ENCODE data around the gene BAHD1. TPM values are rescaled to one million over a fixed set of nuclear protein-coding genes. Genes with fewer than 3 reads are reported as not detected.

Gene BAHD1
- total RNA-seq, result 9.3 TPM

DNA sequence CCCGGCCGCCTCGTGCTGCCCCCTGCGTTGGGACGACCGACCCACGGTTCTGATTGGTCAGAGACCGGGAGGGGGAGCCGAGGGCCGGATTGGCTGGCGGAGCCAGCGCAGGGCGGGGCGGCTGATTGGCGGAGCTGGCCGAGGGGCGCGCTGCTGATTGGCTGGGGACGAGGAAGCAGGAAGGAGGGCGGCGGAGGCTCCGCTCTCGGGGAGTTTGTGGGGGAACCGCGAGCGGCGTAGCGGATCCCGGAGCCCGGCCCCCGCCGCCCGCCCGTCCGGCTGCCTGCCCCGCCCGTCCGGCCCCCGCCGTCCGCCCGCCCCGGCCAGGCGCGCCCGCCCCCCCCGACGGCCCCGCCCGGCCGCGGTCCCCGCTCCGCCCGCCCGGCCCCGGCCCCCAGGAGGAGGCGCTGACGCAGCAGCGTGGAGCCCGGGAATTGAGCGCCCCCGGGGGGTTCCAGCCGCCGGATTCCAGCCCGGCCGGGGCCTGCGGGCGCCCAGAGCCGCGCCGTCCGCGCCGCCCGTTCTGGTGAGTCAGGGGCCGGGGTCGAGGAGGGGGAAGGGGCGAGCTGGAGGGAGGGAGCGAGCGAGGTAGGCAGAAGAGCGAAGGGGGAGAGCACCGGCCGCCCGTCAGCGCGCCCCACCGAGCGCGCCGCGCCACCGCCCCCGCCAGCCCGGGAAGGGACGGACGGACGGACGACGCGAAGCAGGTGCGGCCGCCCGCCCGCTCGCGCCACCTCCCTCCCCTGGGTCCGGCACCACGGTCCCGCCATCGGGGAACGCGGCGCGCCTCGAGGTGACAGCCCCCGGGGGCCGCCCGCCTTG, at the start of gene BAHD1:
Gene BAHD1, plus strand, starts transcription at position 211 of the 822 bp plus-strand sequence. CDS start 17,512 bp downstream, outside the sequence.
- peak; percentile 92 for DNase-seq

DNA sequence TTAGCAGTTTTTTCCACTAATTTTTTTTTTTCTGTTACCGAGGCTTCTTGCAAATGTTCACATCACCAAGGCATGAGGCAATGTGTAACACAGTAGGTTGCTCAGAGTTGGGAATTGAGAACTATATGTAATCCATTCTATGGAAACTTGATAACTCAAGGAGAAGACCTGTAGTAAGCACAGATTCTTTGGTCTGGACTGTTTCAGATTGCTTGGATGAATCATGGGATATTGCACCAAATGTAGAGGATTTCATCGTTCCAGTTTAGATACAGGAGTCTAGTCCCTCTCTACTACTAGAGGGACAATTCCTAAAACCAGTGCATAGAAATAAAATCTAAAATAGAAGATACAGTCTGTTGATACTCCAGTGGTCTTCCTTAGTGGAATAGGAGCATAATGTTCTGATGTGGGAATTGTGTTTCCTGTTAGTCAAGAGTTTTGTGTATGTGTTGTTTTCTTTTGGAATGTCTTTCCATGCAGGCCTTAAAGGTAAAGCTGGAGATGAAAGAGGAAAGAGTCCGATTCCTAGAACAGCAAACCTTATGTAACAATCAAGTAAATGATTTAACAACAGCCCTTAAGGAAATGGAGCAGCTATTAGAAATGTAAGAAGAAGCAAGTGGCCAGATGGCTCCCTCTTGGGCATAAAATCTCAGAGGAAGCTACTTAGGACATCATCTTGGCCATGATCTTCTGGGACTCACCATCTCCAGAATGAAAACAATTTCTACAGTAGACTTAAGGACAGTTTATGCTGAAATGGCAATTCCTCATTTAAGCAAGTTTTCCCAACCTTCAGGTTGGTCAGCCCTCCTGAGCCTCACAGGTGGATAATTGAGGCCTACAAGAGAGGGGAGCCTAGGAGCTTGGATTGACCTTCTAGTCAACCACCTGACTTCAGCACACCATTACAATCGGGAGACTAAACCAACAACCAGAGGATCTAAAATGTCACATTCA, 47.5 kb upstream of the BAHD1 start:
- no peak for DNase-seq

DNA sequence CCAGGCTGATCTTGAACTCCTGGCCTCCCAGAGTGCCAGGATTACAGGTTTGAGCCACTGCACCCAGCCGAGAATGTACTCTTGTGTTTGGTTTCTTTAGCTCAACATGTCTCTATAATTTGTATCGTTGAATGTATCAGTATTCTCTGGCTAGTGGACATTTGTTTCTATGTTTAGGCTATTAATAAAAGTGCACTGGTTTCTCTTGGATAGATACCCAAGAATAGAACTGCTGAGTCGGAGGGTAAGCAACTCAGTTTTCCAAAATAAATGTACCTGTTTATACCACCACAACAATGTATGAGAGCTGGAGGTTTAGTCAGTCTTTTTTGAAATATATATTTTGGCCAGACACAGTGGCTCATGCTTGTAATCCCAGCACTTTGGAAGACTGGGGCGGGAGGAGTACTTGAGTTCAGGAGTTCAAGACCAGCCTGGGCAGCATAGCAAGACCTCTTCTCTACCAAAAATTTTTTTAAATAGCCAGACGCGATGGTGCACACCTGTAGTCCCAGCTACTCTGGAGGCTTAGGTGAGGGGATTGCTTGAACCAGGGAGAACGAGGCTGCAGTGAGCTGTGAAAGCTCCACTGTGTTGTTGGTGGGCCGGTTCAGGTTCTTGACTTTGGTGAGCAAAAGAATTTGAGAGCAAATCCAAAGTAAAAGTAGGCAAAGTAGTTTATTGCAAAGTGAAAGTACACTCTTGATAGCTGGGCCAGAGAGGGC, 42.9 kb upstream of the BAHD1 start:
- no peak for DNase-seq

DNA sequence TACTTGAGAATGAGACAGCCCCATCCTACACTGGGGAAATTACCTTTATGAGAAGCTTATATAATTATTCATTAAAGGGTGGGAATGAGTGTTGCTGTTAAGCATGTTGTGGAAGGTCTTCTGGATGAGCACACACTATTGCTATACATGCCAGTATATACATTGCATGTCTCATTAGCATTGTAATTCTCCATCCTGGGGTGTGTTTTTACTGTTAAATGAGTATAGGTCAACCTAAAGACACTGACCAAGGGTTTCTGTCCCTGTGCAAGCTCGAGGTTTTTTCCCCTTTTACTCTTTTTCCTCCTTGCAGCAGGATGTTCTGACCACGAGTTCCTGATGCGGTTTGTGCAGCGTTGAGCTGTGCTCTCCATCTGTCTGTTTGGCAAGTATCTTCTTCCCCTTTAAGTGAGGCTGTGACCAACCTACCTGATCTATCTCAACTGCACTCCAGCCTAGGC, 42.3 kb upstream of the BAHD1 start:
- no peak for DNase-seq

DNA sequence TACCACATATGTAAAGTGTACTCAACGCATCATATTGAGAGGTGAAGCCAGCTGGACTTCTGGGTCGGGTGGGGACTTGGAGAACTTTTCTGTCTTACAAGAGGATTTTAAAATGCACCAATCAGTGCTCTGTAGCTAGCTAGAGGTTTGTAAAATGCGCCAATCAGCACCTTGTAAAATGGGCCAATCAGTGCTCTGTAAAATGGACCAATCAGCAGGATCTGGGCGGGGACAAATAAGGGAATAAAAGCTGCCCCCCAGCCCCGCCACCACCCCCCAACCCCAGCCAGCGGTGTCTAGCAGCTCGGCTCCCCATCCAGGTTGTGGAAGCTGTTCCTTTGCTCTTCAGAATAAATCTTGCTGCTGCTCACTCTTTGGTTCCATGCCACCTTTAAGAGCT, 41.4 kb upstream of the BAHD1 start:
- no peak for DNase-seq

DNA sequence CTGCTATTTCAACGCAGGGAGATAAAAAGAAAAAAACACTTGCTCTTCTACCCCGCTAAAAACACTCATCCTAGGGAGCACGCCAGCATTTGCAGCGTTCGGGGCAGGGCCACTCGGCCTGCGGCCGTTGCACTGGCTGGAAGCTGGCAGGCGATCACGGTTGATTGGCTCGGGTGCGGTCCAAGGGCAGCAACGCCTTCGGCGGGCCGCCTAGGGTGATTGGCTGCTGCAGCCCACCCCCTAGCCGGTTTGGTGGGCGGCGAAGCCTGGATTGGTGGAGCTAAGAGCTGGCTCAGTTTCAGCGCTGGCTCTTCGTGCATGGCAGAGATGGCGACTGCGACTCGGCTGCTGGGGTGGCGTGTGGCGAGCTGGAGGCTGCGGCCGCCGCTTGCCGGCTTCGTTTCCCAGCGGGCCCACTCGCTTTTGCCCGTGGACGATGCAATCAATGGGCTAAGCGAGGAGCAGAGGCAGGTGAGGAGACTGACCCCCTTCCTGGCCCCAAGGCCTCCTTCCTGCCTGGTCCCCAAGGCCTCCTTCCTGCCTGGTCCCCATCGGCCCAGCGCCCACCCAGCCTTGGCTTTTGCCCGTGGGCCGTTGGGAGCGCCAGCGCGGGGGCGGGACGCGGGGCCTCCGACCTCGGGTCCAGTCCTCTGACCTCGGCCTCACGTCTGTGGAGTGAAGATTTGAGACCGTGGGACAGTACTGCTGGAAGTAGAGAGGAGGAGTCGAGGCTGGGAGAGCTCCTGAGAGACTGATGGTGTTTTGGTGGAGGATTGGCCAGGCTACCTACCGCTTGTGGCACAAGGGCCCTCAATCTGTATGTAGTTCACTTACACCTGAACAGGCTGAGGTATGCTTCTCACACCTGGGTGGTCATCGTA, 35.0 kb upstream of the BAHD1 start, which contains the start of gene IVD:
Gene IVD, plus strand, starts transcription at position 295 of the 881 bp plus-strand sequence. Its CDS starts 33 bp downstream, at position 328.
- DNase-seq, result peak; percentile 90

DNA sequence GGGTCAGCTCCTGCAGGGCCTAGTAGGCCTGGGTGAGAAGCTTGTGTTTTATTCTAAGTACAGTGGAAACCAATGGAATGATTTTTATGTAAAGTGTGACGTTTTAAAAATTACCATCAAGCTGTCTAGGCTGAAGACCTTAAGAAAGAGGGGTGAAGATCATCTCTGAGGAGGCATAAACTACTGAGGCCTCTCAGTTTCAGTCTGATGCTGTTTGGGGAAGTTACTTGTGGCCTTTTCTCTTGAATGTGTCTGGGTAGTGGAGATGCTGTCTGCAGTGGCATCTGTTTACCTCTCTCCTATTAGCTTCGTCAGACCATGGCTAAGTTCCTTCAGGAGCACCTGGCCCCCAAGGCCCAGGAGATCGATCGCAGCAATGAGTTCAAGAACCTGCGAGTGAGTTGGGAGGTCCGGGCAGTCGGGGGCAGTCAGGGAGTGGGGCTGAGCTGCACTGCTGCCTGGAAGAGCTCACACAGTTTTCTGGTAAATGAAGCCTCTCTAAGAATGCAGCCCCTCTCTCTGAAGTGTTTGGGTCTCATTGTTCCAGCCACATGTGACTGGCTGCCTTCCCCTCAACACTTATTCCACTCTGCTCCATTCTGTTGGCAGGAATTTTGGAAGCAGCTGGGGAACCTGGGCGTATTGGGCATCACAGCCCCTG, 33.3 kb upstream of the BAHD1 start:
- no peak for DNase-seq

DNA sequence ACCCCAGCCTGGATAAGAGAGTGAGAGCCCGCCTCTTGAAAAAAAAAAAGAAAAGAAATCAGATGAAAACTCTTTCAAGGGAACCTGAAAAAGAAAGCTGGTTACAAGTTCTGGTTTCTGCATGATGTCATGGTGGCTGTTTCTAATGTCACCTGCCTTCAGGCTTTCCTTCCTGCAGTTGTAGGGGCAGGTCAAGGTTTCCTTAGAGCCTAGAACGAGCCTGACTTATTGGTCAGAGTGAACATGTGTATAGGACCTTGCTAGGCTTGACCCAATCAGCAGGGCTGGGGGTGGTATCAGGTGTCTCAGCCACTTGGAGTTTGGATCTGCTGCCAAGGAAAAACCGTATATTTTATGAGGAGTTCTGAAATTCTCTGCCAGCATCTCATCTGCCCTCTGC, 31.4 kb upstream of the BAHD1 start:
- DNase-seq, result no peak

DNA sequence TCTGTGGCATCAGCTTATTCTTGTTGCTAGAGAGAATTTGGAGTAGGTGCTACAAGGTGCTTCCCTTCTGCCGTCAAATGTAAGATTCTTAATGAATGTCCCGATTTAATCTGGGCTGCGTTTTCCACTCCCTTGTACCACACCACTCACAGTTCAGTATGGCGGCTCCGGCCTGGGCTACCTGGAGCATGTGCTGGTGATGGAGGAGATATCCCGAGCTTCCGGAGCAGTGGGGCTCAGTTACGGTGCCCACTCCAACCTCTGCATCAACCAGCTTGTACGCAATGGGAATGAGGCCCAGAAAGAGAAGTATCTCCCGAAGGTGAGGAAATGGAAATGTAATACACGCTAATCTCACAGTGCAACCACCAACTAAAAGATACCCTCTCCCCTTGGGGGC, 30.3 kb upstream of the BAHD1 start:
- no peak for DNase-seq

DNA sequence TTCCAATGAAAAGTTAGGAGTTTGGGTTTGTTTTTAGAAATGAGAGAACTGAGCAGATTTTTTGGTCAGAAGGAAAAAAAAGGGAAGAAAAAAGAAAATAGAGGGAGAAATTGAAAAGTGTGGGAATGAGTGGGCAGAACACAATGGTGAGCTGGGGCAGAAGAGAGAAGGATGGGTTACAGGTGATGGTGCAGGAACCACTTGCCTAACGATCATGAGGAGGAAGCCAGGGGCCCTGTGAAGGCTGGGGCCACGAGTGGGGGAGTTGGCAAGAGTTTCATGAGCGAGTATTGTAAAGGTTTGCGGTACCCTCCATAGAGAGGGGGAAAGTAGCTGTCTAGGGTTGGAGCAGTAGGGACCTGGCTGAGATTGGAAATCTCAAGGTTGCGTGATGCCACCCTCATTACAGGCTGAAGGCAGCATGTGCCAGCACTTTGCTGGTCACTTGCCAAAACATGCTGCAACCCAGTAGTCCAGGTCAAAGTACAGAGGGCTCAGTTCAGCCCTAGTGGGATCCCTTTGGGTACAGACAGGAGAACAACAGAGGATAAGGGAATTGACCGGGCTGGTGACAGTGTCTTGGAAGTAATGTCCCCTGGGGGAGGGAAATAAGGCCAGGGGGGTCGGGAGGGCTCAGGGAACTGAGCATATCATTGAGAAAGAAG, 28.5 kb upstream of the BAHD1 start:
- DNase-seq, result no peak

DNA sequence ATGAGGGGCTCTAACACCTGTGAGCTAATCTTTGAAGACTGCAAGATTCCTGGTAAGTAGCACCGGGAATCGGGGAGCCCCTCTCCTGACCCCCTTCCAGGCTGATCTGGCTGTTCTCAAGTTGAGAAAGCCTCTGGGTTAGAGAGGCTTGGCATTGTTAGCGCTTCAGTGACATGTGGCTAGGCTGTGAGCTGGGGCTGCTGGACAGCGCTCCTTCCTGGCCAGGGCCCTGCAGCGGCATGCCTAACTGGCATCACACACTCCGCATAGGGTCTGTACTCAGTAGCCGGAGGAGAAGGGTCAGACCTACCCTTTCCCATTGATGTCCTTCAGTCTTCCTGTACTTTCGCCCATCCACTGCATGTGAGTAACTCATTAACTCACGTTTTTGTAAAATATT, 27.7 kb upstream of the BAHD1 start:
- no peak for DNase-seq

DNA sequence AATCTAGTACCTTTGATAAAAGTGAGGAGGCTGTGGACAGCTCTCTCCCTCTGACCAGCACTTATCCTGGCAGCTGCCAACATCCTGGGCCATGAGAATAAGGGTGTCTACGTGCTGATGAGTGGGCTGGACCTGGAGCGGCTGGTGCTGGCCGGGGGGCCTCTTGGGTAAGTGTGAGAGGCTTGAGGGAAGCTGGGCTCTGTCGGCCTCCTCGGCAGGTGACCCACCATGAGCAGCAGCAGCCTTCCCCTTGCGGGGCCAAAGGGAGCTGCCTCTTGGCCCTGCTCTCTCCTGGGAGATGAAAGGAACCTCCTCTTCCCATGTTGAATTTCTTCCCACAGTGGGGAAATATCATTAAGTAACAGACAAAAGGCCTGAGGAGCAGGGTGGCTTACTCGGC, 25.9 kb upstream of the BAHD1 start:
- no peak for DNase-seq

DNA sequence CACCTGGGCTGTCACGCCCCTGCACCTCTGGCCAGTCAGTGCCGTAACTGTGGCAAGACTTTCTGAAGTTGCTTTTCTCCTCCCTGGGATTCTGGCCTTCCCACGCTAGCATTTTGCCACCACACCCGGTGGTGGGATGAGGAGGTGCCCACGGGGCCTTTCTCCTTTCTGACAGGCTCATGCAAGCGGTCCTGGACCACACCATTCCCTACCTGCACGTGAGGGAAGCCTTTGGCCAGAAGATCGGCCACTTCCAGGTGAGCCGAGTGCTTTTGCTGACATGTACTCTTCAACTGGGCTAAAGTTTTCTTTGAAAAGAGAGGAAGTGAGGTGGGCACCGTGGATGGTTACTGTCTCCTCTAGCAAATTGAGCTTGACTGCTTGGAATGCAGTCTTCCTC, 25.5 kb upstream of the BAHD1 start:
- DNase-seq, result no peak

DNA sequence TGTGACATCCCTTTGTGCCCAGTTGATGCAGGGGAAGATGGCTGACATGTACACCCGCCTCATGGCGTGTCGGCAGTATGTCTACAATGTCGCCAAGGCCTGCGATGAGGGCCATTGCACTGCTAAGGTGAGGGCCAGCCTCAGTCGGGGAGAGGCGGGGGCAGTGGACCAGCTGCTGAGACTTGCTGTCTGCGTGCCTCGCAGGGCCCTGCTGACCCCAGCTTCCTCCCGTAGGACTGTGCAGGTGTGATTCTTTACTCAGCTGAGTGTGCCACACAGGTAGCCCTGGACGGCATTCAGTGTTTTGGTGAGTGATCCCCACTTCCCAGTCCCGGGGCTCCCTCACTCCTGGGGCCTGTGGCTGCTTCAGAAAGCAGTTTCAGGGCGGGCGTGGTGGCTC, 24.7 kb upstream of the BAHD1 start:
- no peak for DNase-seq

DNA sequence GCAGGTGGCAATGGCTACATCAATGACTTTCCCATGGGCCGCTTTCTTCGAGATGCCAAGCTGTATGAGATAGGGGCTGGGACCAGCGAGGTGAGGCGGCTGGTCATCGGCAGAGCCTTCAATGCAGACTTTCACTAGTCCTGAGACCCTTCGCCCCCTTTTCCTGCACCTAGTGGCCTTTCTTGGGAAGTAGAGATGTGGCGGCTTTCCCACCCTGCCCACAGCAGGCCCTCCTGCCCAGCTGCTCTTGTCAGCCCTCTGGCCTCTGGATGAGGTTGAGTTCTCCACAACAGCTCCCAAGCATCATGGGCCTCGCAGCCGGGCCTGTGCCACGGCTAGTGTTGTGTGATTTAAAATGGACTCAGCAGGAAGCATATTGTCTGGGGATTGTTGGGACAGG, 22.6 kb upstream of the BAHD1 start:
- no peak for DNase-seq

DNA sequence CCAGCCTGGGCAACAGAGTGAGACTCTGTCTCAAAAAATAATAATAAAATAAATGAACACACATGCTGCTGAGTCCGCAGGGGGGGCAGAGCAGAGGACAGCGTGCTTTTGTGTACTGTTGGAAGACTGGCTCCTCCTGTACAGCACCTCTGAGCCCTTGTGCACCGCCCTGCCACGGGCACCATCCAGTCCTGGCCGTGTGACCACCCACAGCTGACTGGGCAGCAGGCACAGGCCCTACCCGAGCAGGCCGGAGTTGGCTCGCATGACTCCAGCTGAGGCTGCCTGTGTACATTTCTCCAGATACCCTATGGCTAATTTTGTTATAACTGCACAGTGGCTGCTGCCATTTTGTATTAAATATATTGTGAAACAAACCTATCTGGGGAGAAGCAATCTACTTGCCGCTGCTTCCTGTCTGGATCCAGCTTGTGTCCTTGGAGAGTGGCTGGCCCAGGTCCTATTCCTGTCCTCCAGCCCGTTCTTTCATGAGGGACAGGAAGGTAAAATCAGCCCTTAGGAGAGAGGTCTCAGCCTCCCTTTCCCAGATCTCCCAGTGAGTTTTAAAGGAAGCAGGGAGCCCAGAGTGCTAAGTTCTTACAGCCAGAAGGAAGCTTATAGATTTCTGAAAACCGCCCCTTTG, 20.6 kb upstream of the BAHD1 start:
- no peak for DNase-seq

DNA sequence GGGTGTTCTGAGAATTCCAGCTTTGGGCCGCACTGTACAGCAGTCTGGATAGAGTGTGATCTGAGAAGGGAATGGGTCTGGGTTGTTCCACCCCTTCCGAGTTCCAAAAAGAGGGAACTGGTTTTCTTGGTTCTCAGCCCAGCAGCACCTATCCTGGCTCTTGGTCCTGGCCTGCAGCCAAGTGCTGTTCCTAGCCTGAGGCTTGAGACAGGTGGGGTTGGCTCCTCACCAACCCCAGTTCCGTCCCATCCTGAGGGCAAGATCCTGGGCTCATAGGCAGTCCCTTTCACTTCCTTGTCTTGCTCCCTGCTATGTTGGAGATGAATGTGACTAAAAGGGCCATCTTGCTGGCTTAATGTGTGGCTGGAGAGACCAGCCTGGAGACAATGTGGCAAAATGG, 20.0 kb upstream of the BAHD1 start:
- no peak for DNase-seq

DNA sequence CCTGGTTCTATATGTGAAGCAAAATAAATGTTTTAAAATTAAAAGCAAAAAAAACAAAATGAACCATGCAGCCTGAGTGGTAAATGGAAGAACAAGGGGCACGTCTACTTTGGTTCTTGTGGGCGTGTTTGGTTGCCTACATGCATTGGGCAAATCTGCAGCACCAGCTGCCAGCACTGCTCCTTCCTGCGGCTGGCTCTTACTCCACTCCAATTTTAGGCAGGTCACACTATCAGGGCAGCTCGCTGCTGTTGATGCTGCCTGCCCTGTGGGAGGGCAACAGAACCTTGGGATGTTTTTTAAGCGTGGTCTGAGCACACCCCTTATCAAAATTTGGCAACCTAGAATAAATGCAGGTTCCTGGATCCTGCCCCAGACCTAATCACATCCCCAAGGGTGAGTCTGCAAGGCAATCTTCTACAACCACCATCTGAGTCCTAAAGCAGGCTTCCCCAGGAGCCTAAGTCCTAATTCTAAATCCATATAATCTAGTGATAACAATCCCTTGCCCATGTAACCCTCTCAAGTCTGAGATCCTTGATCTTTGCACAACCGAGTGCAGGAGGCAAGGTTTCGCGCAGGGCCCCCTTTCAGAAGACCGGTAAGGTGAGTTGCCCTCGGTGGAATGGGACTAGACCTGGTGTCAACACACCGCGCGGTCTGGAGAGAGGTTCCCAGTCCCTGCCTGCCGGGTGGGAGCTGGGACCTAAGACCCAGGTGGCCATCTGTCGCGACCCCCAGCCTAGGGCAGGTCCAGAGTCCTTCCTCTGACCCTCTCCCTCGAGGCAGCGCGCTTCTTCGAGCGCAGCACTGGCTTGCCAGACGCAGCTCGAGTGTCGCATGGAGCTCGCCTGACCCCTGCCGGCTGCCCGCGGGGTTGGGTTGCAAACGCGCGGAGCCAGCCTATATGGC, 19.3 kb upstream of the BAHD1 start:
- DNase-seq, result peak; percentile 56
